Endothelial cell (in vitro differentiated cells): ENCODE measurements around the gene GEMIN5. TPM values are rescaled to one million over a fixed set of nuclear protein-coding genes. Genes with fewer than 3 reads are reported as not detected.
A peak's percentile ranks its signal among the peaks of the same experiment; 100 is the strongest.
"Not testable (repeated sequence)": the region's sequence is repeated elsewhere in the genome, so short reads cannot be mapped to it uniquely, and the experiment has no call there.

Experiments used
- DNase-seq: peaks from one replicate; pipeline ENCODE4 v3.0.0; 2021; ENCODE audit warnings: low spot score
- H3K27ac Mint-ChIP-seq: one replicate; pipeline ENCODE4 v1.8.0; 2021; ENCODE audit warnings: mixed read lengths, inconsistent platforms; ENCODE audit not compliant: unreplicated experiment
- H3K27me3 Mint-ChIP-seq: one replicate; pipeline ENCODE4 v1.8.0; 2021; ENCODE audit warnings: mild to moderate bottlenecking, moderate library complexity, mixed read lengths, inconsistent platforms; ENCODE audit not compliant: unreplicated experiment
- H3K36me3 Mint-ChIP-seq: one replicate; pipeline ENCODE4 v1.8.0; 2021; ENCODE audit warnings: mild to moderate bottlenecking, low read depth, mixed read lengths, inconsistent platforms; ENCODE audit not compliant: unreplicated experiment
- H3K4me1 Mint-ChIP-seq: one replicate; pipeline ENCODE4 v1.8.0; 2021; ENCODE audit warnings: mild to moderate bottlenecking, mixed read lengths, inconsistent platforms; ENCODE audit not compliant: unreplicated experiment
- H3K4me3 Mint-ChIP-seq: one replicate; pipeline ENCODE4 v1.8.0; 2021; ENCODE audit warnings: mild to moderate bottlenecking, mixed read lengths, inconsistent platforms; ENCODE audit not compliant: unreplicated experiment
- H3K9me3 Mint-ChIP-seq: one replicate; pipeline ENCODE4 v1.8.0; 2021; ENCODE audit warnings: mixed read lengths, inconsistent platforms; ENCODE audit not compliant: unreplicated experiment
- CTCF ChIP-seq: fragments of 200-600 bp; sonication (generic); IDR thresholded peaks from one replicate; pipeline ENCODE4 v1.5.0; 2021; ENCODE audit warnings: antibody characterized with exemption; ENCODE audit not compliant: unreplicated experiment
- total RNA-seq: library from RNA; stranded (reverse); fragmentation: NEBNext Ultra II Directional; extraction: Animal tissue kit (Norgen Biotek cat#: 25700); gene quantifications from one replicate; pipeline ENCODE4 v1.2.1, GENCODE V29; 2021; ENCODE audit not compliant: unreplicated experiment

GEMIN5 gene
- total RNA-seq, 1 donor from 2014 or later = 16.9 TPM

- Mint-ChIP-seq H3K36me3 (no peaks in the 10 kb centered on the region), H3K9me3 (no peaks in the 10 kb centered on the region), H3K27me3 (peaks cover 4% of the 10 kb centered on the region), H3K4me3 (peak within 1 kb of the TSS; percentile 100), H3K27ac (peak within 1 kb of the TSS; percentile 94), H3K4me1 (peaks cover 20% of the 10 kb centered on the region)
- DNase-seq = peak; percentile 92
- no peak for TF ChIP-seq CTCF
Observed at GRCh38 chr5:154940772-154941620, 3.0 kb upstream of the GEMIN5 start, which contains the start of gene MRPL22. Gene MRPL22, plus strand, starts transcription at chr5:154941073. Its CDS starts 38 bp downstream, at chr5:154941111.

GRCh38 chr5:154940375-154940771 is 2.4 kb upstream of the GEMIN5 start:
- TF ChIP-seq CTCF = no peak
- H3K4me1 Mint-ChIP-seq = peaks cover 20% of the 10 kb centered on the region
- peak overlapping the region; percentile 100 for H3K4me3 Mint-ChIP-seq
- no peaks in the 10 kb centered on the region for H3K36me3 Mint-ChIP-seq
- H3K27ac Mint-ChIP-seq = no peak overlapping the region
- peaks cover 4% of the 10 kb centered on the region for H3K27me3 Mint-ChIP-seq
- DNase-seq = no peak
- no peaks in the 10 kb centered on the region for H3K9me3 Mint-ChIP-seq

- H3K36me3 Mint-ChIP-seq, DNase-seq, H3K9me3 Mint-ChIP-seq, H3K4me3 Mint-ChIP-seq, H3K27me3 Mint-ChIP-seq: not testable (repeated sequence)
- H3K4me1 Mint-ChIP-seq = peaks cover 20% of the 10 kb centered on the region
- peak overlapping the region; percentile 2 for H3K27ac Mint-ChIP-seq
Observed at GRCh38 chr5:154939387-154939786, 1.4 kb upstream of the GEMIN5 start.

GRCh38 chr5:154937186-154937717 is 759 bp downstream of the GEMIN5 start:
- H3K27me3 Mint-ChIP-seq = peaks cover 4% of the 10 kb centered on the region
- no peaks in the 10 kb centered on the region for H3K36me3 Mint-ChIP-seq
- peak overlapping the region; percentile 93 for H3K4me3 Mint-ChIP-seq
- H3K9me3 Mint-ChIP-seq = no peaks in the 10 kb centered on the region
- TF ChIP-seq CTCF = no peak
- H3K27ac Mint-ChIP-seq = no peak overlapping the region
- DNase-seq = no peak
- H3K4me1 Mint-ChIP-seq = peaks cover 13% of the 10 kb centered on the region

- Mint-ChIP-seq H3K9me3 (no peaks in the 10 kb centered on the region), H3K27me3 (peaks cover 2% of the 10 kb centered on the region)
Observed at GRCh38 chr5:154934881-154935280, 3.1 kb downstream of the GEMIN5 start.

More at GRCh38 chr5:154934881-154935280, 3.1 kb downstream of the GEMIN5 start:
- Mint-ChIP-seq H3K27ac (no peak overlapping the region), H3K36me3 (peaks cover 11% of the 10 kb centered on the region), H3K4me1 (peaks cover 2% of the 10 kb centered on the region), H3K4me3 (no peak overlapping the region)
- no peak for TF ChIP-seq CTCF
- DNase-seq = no peak
